NCI-H524 treated with DMSO at 0.1 percent for 48 hours (cell line): ENCODE results near the gene EYA2.
"Not testable (repeated sequence)": the region's sequence is repeated elsewhere in the genome, so short reads cannot be mapped to it uniquely, and the experiment has no call there.

Source experiments
- DNase-seq: peaks from one replicate; lab custom pipeline; 2025; lab: John Stamatoyannopoulos, UW

The EYA2 gene

DNA sequence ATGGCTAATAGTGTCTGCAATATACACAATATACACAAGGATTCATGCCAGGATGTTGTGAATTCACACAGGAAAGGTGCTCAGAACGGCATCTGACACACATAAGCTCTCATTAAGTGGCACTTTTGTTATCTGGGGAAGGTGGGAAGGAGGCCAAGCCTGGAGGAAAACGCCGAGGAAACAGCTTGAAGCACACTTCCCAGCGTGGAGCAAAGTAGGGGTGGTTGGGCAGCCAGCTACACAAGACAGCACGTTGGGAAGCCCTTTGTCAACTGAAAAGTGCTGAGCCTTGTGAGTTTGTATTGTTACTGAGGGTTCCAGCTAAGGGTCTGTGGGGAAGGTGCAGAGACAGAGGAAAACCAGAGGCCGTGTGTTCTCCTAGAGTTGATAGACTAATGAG lies 280.9 kb downstream of the EYA2 start:
- no peak for DNase-seq

DNA sequence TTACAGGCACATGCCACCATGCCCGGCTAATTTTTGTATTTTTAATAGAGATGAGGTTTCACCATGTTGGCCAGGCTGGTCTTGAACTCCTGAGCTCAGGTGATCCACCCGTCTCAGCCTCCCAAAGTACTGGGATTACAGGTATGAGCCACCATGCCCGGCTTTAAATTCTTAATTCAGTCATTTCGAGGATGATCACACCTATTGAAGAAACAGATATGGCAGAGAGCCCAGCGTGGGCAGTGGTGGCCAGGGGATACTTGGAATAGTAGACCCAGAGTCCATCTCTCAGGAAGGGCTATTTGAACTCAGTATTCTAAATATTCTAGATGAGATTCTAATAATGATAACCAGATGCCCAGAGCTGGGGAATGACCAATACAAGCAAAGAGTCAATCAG lies 281.6 kb downstream of the EYA2 start:
- not testable (repeated sequence) for DNase-seq

DNA sequence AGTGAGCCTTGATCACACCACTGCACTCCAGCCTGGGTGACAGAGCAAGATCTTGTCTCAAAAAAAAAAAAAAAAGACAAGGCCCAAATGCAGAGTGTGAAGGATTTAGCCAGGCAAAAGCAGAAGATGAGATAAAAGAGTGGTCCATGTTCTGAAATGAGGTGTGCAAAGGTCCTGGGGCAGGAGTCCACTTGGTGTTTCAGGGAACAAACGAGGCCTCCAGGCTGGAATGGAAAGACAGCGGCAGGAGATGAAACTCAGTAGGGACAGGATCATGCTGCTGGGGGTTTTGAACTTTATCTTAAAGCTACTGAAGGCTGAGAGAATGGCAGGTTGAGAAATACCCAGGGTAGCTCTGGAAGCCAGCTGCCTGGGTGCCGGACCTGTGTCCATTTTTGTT lies 283.6 kb downstream of the EYA2 start:
- no peak for DNase-seq

DNA sequence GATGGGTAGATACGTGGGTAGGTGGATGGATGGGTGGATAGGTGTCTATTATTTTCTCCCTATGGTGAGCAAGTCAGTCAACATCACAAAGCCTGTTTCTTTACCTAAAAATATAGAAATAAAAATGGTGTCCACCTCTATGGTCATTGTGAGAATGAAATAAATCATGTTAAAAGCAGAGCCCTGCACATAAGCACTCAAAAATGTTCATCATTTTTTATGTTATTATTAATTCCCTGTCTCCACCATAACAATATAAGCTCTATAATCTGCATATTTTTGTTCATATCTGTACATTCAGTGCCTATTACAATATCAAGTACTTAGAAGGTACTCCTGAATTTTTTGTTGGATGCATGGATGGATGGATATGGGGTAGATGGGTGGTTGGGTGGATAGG lies 284.2 kb downstream of the EYA2 start:
- no peak for DNase-seq

DNA sequence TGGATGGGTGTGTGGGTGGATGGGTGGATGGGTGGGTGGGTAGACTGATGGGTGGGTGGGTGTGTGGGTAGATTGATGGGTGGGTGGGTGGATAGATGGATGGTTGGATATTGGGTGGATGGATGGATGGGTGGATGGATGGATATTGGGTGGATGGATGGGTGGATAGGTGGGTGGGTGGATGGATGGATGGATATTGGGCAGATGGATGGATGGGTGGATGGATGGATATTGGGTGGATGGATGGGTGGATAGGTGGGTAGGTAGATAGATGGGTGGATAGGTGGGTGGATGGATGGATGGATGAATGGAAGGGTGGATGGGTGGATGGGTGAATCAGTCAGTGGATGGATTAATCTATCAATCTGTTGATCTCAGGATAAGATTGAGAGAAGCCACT lies 284.6 kb downstream of the EYA2 start:
- DNase-seq, result no peak

DNA sequence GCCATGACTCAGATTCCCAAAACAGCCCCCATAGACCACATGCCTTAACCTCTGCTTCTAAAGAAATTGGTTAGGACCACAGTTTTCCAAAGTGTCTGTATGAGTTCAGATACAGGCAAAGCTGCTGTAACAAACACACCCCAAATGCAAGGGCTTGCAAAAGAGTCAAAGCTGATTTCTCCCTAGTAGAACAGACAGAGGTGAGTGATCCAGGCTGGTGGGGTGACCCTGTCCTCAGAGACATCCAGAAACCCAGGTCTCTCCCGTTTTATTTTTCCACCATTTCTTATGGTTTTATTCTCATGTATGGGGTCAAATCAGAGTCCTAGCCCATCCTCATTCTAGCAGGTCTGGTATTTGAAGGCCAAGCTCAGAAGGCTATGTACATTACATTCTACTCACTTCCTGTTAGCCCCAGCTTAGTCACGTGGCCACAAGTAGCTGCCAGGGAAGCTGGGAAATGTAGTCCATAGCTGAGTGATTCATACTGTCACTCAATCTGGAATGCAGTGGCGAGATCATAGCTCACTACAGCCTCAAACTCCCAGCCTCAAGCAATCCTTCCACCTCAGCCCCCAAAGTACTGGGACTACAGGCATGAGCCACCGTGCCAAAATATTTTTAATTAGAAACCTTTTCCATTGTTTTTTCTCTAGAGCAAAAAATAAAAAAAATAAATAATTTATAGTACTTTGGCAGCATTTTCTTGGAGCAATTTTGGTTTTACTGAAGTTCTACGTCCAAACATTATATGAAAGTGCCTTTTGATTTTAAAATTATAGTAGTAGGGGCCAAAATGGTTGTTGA lies 286.6 kb downstream of the EYA2 start:
- no peak for DNase-seq

DNA sequence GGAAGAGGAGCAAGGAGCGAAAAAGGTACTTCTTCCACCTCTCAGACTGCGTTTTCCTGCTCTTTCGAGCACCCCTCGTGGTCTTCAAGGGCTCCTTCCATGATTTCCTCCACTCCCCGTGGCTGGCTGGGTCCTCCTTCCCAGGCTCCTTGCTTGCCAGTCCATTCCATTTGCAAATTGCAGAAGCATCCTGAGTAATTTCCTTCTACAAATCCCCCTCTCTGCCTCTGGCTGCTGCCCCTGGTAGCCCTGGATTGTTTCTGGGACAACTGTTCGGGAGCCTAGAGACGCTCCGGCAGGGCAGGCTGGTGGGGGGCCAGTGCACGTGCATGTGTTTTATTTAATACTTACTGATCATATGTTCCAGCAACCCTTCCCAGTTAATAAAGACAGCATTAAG lies 288.7 kb downstream of the EYA2 start:
- DNase-seq, result no peak

DNA sequence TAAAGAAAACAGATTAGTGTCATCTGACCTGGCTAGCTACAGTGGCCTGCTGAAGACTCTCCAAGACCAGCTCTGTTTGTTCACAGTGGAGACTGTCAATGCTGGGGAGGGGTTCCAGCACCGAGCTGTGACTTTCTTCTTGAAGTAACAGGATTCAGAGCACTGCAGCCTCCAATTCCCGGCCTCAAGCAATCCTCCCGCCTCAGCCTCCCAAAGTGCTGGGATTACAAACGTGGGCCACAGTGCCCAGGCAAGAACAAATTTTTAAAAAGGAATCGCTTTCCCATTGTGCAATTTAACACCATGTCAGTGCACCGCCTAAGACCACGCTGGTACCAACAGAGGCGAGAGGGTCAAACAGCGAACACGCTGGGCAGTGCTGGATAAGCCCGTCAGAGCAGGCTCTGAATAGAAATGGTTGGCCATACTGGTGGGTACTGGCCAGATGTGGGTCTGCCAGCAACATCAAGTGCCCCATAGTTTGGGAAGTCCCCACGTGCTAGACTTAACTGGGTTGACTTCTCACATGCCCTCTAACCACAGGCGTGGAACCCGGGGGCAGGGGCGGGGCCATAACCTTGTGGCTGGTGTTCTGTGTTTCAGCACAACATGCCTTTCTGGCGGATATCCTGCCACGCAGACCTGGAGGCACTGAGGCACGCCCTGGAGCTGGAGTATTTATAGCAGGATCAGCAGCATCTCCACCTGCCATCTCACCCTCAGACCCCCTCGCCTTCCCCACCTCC lies 293.0 kb downstream of the EYA2 start:
- no peak for DNase-seq

DNA sequence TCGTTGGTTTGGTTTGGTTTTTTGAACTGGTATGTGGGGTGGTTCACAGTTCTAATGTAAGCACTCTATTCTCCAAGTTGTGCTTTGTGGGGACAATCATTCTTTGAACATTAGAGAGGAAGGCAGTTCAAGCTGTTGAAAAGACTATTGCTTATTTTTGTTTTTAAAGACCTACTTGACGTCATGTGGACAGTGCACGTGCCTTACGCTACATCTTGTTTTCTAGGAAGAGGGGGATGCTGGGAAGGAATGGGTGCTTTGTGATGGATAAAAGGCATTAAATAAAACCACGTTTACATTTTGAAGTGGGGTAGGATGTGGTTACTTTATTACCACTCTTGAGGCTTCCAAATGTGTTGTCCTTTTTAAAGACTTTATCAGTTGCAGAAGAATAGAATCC lies 293.9 kb downstream of the EYA2 start:
- no peak for DNase-seq

DNA sequence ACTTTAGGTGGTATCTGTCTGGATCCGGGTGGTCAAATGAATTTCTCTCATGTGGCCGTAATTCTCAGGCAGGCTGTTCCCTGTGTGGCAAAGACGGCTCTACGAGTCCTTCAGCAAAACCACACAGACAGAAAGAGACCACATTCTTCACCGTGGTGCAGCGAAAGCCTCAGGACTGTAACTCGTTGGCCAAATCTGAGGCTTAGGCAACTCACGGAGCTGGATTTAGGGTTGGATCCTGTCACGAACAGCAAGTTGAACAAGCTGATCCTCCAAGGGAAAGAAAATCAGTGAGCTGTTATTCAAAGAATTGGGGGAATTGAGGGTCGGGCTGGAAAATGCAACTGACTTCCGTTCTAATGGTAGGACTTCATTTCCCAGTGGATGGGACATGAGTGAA lies 294.4 kb downstream of the EYA2 start:
- DNase-seq, result no peak

DNA sequence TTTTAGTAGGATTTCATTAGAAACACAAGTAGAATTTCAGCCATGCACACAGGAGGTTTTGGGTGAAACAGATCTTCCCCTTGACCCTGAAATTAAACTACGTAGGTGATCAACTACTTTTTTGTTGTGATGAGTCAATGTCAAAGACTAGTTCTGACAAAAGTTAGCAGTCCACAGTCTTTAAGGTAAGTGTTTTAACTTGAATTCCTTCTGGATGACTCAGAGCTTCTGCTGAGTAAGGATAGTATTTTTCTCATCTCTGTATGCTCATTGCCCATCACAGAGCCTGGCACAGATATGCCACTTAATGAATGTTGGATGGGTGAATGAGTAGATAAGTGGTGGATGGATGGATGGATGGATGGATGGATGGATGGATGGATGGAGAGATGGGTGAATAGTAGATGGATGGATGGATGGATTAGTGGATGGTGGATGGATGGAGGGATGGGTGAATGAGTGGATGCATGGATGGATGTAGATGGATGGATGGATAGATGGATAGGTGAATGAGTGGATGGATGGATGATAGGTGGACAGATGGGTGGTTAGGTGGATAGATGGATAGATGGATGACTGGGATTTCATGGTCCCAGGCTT lies 296.5 kb downstream of the EYA2 start:
- DNase-seq, result no peak

DNA sequence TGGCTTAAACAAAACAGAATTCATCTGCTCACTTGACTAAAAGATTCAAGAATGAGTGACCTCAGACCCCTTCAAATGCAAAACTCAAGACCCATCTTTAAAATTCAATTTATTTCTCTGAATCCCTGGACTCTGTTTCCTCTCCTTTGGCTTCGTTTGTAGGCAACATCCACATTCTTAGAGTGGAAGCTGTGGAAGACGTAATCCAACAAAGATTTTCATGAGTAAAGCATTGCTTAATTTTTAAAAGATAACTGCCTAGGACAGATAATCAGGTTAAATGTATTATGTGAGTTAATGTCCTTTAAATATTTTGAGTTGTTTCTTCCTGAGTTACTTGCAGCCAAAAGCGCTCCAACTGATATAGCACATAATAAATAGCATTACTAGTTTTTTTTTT lies 297.3 kb downstream of the EYA2 start:
- no peak for DNase-seq

DNA sequence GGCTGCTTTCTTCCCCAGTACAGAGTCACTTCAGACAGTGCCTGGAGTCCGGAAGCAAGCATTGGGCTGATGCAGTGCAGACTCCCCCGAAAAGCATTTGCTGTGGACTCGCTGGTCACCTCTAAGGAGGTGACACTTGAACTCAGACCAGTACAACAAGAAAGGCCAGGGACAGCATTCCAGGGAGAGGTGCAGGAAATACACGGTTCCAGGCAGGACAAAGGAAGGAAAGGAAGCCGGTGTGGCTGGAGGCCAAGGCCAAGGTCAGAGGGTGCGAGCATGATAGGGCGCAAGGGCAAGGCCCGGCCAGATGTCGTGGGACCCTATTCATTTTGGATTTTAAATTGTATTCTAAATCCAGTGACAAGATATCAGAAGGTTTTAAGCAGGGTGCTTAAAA lies 300.9 kb downstream of the EYA2 start:
- no peak for DNase-seq

DNA sequence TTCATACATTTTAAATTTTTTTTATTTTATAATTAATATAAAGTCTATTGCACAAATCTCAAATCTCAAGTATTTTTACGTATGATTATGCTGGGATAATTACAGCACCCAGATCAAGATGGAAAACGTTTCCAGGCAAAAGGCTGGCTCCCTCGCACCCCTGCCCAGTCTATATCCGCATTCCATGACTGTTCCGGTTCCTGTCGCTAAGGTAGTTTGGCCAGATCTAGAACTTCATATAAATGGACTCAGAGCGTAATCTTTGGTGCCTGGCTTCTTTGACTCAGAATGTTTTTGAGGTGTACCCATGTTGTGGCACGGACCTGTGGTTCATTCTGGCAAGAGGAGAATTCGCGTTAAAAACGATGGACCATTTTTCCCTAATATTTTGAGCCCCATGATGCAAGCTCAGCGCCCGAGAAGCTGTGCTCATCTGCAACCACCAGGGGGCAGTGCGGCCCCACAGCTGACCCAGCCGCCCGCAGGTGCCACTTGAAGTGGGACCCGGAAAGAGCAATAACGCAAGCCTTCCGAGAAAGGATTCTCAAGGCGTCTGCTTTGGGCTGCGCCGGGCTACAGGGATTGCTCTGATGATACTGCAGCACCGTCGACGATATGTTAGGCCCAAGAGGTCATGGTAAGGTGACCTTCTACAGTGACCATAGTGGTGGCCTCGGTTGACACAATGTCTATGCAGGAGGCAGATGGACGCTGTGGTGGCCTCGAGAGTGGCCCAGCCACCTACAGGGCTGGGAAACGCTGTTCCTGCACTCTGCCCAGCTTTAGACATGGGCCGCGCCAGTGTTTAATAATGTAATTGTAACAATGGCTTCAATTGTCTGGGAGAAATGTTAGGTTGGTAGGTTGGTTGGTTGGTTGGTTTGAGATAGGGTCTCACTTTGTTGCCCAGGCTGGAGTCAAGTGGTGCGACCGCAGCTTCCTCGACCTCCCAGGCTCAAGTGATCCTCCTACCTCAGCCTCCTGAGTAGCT lies 301.7 kb downstream of the EYA2 start:
- DNase-seq, result no peak

DNA sequence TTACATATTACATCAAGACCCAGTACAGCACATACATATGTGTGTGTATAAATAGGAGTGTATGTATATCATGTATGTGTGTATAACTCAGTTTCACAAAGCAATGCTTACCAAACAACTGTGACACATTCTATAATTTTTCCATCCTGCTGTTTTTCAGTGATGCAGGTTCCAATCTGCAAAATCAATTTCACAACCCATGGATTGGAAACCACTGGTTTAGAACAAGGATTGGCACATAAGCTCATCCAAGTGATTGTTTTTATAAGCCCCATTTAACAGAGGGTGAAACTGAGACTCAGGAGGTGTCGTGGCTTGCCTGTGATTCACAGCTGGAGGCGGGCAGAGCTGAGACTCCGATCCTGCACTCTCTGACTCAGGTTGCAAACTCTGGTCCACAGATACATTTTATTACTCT lies 303.6 kb downstream of the EYA2 start:
- no peak for DNase-seq

DNA sequence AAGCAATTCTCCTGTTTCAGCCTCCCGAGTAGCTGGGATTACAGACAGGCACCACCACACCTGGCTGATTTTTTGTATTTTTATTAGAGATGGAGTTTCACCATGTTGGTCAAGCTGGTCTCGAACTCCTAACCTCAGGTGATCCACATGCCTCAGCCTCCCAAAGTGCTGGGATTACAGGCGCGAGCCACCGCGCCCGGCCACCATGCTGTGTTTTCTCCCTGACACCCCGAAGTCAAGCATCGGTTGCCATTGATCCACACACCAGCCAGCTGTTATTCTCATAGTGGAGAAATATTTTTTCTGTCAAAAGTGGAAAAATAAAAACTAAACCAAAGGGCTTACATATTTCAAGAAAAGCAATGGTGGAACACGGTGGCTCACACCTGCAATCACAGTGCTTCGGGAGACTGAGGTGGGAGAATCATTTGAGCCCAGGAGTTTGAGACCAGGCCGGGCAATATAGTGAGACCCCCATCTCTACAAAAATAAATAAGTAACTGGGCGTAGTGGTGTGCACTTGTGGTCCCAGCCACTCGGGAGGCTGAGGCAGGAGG lies 304.4 kb downstream of the EYA2 start:
- DNase-seq, result no peak

DNA sequence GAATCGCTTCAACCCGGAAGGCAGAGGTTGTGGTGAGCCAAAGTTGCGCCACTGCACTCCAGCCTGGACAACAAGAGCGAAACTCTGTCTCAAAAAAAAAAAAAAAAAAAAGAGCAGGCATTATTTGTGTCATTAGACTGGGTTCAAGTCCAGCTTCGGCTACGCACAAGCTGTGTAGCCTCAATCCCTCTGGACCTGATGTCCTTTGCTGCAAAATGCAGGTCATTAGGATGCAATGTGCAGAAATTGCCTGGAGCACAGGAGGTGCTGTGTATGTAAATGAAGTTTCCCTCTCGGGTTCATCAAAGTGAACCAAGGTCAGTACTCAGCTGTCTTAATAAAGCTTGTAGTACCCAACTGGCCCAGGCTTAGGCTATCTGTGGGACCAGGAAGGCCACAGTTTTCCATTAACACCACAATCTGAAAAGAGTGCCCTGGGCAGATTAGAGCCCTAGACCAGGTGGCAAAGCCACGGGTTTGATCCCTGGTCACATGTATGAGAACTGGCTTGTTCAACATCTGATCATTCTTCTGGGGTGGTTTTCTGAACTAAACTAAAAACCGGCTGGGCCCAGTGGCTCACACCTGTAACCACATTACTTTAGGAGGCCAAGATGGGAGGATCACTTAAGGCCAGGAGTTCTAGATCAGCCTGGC lies 306.6 kb downstream of the EYA2 start:
- no peak for DNase-seq

DNA sequence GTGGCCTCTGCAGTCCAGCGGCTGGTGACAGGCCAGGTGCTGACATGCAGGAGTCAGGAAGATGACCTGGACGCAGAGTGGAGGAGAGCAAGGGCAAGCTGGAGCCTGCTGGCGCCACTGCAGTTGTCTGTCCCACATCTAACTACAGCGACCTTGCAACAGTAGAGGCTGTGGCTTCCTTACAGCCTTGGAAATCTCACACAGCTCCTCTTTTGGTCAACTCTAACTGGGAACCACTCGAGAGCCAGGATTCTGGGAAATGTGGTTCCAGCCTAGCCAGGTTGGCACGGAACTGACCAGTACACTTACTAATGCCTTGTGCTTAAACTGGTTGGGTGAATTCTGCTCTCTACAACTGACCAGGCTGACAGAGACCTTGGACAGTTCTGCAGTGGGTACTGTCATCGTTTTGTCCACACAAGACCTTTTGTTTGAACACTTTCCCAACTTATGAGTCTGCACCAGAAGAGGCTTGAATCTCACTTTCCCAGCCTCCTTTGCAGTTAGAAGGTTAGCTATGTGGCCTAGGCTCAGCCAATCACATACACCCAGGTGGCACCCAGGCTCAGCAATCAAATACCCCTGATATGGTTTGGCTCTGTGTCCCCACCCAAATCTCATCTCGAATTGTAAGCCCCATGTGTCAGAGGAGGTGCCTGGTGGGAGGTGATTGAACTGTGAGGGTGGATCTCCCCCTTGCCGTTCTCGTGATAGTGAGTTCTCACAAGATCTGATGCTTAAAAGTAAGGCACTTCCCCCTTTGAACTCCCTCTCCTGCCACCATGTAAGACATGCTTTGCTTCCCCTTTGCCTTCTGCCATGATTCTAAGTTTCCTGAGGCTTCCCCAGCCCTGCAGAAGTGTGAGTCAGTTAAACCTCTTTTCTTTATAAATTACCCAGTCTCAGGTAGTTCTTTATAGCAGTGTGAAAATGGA lies 308.4 kb downstream of the EYA2 start:
- no peak for DNase-seq

DNA sequence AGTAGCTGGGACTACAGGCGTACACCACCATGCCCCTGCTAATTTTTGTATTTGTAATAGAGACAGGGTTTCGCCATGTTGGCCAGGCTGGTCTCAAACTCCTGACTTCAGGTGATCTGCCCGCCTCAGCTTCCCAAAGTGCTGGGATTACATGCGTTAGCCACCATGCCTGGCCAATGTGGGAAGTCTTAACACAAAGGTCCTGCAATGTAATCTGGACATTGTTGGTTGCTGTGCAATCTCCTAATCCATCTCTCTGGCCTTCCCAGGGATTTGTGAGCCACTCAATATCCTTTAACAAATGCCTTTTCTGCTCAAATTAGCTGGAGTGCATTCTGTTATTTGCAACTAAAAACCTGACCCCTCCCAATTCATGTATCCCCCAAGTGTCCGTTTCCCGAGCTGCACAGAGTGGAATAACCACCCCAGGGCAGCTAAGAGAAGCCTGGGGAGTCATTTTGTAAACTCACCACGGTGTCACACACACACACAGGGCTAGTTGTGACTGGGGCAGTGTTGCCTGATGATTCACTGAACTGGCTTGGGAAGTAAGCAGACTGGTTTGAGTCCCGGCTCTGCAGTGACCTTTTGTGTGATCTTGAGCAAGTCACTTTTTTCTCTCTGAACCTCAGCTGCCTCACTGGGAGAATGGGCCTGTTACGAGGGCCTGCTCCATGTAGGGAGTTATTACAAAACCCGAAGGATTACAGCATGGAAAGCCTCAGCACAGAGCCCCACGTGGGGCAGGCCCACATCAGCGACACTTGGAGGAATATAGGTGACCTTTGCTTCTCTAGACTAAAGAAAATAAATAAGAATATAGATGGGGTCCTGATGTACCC lies 309.6 kb downstream of the EYA2 start:
- no peak for DNase-seq
